GM23338 (cell line): ENCODE data around the gene MS4A6A.

Experiments
- CREB1 ChIP-seq: fragments of 250-450 bp; sonication (Bioruptor Pico); IDR thresholded peaks from 2 replicates; pipeline ENCODE4 v1.5.0; 2020; ENCODE audit warnings: low read depth, mild to moderate bottlenecking, moderate library complexity
- EZH2 ChIP-seq: fragments of 200-600 bp; sonication (generic); IDR thresholded peaks from one replicate; pipeline ENCODE4 v1.8.0; 2017; ENCODE audit warnings: antibody characterized with exemption, mild to moderate bottlenecking, low read depth; ENCODE audit not compliant: unreplicated experiment
- EZH2phosphoT487 ChIP-seq: fragments of 200-600 bp; sonication (generic); IDR thresholded peaks from one replicate; pipeline ENCODE4 v1.8.1; 2018; ENCODE audit warnings: antibody characterized with exemption; ENCODE audit not compliant: unreplicated experiment
- JUNB ChIP-seq: IDR thresholded peaks from one replicate; pipeline ENCODE4 v1.6.1; 2016; ENCODE audit warnings: antibody characterized with exemption; ENCODE audit not compliant: unreplicated experiment
- NANOG ChIP-seq: IDR thresholded peaks from 2 replicates; pipeline ENCODE4 v1.6.1; 2016; ENCODE audit warnings: antibody characterized with exemption, borderline replicate concordance
- POLR2AphosphoS5 ChIP-seq: IDR thresholded peaks from 2 replicates; pipeline ENCODE4 v1.6.1; 2016; ENCODE audit warnings: antibody characterized with exemption, low read depth
- STAT1 ChIP-seq: IDR thresholded peaks from one replicate; pipeline ENCODE4 v1.6.1; 2016; ENCODE audit warnings: antibody characterized with exemption; ENCODE audit not compliant: unreplicated experiment
- TF ChIP-seq, protein P1 (sequence below), 2 experiments: fragments of 200-600 bp in 1 of 2; sonication (generic) in 1 of 2; conservative IDR thresholded peaks; 2 replicates each; pipeline versions ENCODE4 v1.5.1 to v1.6.1; 2016 to 2017; ENCODE audit warnings: antibody characterized with exemption in 2 of 2, low read depth in 2 of 2, mild to moderate bottlenecking in 2 of 2, moderate library complexity in 1 of 2
- TF ChIP-seq, protein P2 (sequence below): IDR thresholded peaks from one replicate; pipeline ENCODE4 v1.6.1; 2018; ENCODE audit warnings: antibody characterized with exemption; ENCODE audit not compliant: unreplicated experiment

GRCh38 chr11:60155931-60156330, 27.0 kb downstream of the MS4A6A start:
- TF ChIP-seq POLR2AphosphoS5 (no peak), NANOG (no peak), EZH2 (no peak), CREB1 (CRISPR knock-in tag) (no peak), EZH2phosphoT487 (no peak), JUNB (no peak), STAT1 (no peak)
- TF ChIP-seq, protein P1, sequence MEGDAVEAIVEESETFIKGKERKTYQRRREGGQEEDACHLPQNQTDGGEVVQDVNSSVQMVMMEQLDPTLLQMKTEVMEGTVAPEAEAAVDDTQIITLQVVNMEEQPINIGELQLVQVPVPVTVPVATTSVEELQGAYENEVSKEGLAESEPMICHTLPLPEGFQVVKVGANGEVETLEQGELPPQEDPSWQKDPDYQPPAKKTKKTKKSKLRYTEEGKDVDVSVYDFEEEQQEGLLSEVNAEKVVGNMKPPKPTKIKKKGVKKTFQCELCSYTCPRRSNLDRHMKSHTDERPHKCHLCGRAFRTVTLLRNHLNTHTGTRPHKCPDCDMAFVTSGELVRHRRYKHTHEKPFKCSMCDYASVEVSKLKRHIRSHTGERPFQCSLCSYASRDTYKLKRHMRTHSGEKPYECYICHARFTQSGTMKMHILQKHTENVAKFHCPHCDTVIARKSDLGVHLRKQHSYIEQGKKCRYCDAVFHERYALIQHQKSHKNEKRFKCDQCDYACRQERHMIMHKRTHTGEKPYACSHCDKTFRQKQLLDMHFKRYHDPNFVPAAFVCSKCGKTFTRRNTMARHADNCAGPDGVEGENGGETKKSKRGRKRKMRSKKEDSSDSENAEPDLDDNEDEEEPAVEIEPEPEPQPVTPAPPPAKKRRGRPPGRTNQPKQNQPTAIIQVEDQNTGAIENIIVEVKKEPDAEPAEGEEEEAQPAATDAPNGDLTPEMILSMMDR (conservative IDR thresholded peaks at IDR 0.05; ENCODE audit: low read depth in 2 of 2) = no peak
- TF ChIP-seq, protein P2, sequence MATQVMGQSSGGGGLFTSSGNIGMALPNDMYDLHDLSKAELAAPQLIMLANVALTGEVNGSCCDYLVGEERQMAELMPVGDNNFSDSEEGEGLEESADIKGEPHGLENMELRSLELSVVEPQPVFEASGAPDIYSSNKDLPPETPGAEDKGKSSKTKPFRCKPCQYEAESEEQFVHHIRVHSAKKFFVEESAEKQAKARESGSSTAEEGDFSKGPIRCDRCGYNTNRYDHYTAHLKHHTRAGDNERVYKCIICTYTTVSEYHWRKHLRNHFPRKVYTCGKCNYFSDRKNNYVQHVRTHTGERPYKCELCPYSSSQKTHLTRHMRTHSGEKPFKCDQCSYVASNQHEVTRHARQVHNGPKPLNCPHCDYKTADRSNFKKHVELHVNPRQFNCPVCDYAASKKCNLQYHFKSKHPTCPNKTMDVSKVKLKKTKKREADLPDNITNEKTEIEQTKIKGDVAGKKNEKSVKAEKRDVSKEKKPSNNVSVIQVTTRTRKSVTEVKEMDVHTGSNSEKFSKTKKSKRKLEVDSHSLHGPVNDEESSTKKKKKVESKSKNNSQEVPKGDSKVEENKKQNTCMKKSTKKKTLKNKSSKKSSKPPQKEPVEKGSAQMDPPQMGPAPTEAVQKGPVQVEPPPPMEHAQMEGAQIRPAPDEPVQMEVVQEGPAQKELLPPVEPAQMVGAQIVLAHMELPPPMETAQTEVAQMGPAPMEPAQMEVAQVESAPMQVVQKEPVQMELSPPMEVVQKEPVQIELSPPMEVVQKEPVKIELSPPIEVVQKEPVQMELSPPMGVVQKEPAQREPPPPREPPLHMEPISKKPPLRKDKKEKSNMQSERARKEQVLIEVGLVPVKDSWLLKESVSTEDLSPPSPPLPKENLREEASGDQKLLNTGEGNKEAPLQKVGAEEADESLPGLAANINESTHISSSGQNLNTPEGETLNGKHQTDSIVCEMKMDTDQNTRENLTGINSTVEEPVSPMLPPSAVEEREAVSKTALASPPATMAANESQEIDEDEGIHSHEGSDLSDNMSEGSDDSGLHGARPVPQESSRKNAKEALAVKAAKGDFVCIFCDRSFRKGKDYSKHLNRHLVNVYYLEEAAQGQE = no peak
